GM12873 (cell line): Measurements from ENCODE around the gene PAK1.

ENCODE experiments used
- TF ChIP-seq, protein P1 (sequence below): IDR thresholded peaks from 2 replicates; pipeline ENCODE4 v1.5.1; 2012; ENCODE audit warnings: low read depth, mild to moderate bottlenecking, moderate library complexity, low read length, control low read depth; ENCODE audit not compliant: insufficient read depth; ENCODE audit errors: missing control alignments

The PAK1 gene

DNA sequence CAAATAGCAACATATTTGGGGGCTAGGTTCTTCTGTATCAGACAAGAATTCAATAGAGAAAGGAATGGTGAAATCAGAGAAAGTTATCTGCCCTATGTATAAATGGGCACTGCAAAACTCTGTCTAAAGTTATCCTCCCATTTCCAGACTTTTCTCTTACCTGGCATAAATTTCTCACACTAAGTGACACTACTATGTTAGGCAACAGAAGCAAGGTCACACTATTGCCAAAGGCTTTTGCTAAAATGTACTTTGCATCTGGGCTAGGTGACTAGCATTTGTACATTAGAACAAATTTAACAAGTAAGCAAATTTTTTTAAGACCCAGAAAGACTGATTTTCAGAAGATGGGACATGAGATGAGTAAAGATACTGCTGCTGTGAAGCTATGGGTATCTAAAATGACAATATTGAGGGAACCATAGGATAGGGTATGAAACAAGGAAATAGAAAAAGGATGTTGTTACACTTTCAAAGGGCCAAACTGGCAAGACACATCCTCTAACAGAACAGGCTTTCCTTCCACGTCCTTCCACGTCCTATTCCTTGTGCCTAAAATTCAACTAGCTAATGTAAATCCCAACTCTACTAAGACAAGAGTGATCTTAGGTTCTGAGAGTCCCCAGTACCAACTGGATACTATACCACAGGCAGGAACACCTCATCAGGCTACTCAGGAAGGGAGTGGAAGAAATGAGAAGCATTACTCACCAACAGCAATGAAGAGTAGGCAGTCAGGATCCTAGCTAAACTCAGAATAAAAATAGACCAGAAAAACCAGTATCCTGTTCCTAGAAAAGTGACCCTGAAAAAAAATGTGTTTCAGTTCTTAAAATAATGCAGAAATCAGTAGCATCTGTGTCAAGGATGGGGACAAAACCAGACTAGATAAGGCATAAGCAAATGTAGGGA is 195.0 kb downstream of the PAK1 start:
- TF ChIP-seq, protein P1, sequence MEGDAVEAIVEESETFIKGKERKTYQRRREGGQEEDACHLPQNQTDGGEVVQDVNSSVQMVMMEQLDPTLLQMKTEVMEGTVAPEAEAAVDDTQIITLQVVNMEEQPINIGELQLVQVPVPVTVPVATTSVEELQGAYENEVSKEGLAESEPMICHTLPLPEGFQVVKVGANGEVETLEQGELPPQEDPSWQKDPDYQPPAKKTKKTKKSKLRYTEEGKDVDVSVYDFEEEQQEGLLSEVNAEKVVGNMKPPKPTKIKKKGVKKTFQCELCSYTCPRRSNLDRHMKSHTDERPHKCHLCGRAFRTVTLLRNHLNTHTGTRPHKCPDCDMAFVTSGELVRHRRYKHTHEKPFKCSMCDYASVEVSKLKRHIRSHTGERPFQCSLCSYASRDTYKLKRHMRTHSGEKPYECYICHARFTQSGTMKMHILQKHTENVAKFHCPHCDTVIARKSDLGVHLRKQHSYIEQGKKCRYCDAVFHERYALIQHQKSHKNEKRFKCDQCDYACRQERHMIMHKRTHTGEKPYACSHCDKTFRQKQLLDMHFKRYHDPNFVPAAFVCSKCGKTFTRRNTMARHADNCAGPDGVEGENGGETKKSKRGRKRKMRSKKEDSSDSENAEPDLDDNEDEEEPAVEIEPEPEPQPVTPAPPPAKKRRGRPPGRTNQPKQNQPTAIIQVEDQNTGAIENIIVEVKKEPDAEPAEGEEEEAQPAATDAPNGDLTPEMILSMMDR, result no peak

DNA sequence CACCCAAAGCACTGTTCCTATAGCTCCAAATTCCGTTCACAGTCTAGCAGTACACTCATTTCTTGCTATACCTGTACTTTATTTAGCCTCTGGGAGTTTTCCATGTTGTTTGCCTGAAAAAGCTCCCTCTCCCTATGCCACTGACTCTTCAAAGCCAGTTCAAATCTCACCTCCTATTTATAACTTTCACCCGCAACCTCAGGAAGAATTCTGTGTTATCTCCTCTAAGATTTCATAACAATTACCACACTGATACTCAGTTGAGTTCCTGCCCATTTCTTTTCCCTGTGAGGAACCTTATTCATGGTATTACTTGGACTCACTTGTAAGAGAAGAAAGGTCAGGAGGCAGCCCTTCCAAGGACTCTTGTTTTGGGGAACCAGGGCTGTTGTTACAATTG is 197.6 kb downstream of the PAK1 start:
- TF ChIP-seq, protein P1, result no peak
